ENCODE measurements around the gene ZNF775. TPM values are rescaled to one million over a fixed set of nuclear protein-coding genes. Genes with fewer than 3 reads are reported as not detected.
A peak's percentile ranks its signal among the peaks of the same experiment; 100 is the strongest.

Gene ZNF775
- polyA plus RNA-seq, 3 donors: 8.4 to 9.7 (median 8.6) TPM

- no peak for DNase-seq
Measured at GRCh38 chr7:150410131-150410530, 31.0 kb downstream of the ZNF775 start.

DNA sequence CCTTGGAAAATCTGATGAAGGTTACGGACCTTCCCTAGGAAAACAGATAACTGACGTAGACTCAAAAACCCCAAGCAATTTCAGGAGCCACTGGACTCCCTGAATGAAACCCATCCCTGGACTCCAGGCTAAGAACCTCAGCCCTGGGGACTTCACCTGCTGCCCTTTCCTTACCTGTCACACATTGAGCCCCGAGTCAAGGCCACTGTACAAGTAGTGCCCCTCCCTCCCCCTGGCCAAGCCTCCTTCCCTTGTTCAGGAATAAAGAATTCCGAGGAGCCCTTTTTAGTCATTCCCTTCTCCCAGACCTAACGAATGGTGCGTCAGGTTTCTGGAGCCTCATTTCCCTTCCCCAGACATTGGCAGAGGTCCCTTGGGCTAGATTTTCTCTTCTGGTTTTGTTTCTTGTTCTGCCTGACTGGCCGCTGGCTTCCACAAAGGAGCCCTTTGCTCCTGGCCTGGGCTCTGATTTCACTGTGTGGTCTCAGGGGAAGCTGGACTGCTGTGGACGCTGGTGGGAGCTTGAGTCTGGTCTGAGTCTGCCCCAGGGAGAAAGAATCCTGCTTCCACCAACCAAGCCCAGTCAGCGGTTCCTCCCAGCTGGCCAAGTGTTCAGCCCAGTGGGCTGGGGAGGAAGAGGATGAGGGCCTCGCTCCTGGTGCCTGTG, 31.7 kb downstream of the ZNF775 start:
- no peak for DNase-seq

DNA sequence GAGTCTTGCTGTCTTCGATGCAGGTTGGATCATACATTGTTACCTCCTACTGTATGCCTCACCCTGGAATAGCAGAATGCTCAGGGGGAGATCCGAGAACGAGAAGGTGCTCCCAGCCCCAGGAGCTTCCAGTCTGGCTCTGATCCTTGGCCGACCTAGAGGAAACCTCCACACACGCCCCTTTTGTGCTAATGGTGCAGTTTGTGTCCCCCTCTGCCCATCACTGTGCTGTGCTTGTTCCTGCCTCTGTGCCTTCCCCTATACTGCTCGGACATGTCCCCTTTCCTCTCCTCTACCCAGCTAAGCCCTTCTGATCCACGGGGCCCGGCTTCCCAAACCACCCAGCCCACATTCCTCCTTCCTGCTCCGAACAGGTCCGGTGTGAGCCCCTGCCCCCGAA, 32.5 kb downstream of the ZNF775 start:
- DNase-seq: no peak

GRCh38 chr7:150412016-150412415, 32.9 kb downstream of the ZNF775 start:
- DNase-seq: no peak

GRCh38 chr7:150412518-150413488, 33.7 kb downstream of the ZNF775 start:
- no peak for DNase-seq

- no peak for DNase-seq
Measured at GRCh38 chr7:150413640-150414081, 34.5 kb downstream of the ZNF775 start.

GRCh38 chr7:150415161-150416153, 36.3 kb downstream of the ZNF775 start:
- no peak for DNase-seq

- DNase-seq: no peak
Measured at GRCh38 chr7:150417239-150417638, 38.1 kb downstream of the ZNF775 start.

DNA sequence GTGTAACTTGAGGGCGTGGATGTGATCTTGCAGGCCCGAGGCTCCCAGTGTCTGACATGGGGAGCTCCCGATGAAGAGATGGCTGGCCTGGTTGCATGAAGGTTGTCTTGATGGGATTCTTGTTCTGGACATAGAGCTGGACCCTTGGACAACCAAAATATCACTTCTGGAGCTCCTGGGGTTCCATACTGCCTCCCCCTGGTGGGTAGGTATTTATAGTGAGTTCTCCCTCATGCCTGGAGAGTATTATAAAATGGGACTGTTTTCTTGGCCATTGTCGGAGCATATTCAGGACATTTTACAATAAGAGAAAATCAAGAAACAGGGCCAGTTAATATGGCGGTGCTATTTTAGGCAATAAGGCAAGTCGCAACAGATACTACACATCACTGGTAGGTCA, 38.7 kb downstream of the ZNF775 start:
- DNase-seq: no peak

- no peak for DNase-seq
Measured at GRCh38 chr7:150420242-150420641, 41.1 kb downstream of the ZNF775 start.

GRCh38 chr7:150420987-150421674, 42.0 kb downstream of the ZNF775 start:
- peak; percentile 86 for DNase-seq

- DNase-seq: no peak
Measured at GRCh38 chr7:150421831-150422230, 42.7 kb downstream of the ZNF775 start.

GRCh38 chr7:150425670-150426069, 46.5 kb downstream of the ZNF775 start:
- no peak for DNase-seq

GRCh38 chr7:150428671-150429451, 49.7 kb downstream of the ZNF775 start:
- DNase-seq: no peak

DNA sequence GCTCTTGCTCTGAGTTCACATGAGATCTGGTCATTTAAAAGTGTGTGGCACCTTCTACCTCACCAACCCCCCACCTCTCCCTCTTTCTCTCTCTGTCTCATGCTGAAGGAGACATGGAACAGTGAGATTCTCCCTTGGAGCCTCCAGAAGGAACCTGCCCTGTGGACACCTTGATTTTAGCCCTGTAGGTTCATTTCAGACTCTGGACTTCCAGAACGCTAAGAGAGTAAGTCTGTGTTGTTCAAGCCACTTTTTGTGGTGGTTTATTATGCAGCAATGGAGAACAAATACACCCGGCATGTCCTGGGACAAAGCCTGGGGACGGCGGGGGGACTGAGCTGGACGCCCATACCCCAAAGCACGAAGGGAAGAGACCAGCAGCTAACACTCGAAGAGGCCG, 50.6 kb downstream of the ZNF775 start:
- DNase-seq: no peak

DNA sequence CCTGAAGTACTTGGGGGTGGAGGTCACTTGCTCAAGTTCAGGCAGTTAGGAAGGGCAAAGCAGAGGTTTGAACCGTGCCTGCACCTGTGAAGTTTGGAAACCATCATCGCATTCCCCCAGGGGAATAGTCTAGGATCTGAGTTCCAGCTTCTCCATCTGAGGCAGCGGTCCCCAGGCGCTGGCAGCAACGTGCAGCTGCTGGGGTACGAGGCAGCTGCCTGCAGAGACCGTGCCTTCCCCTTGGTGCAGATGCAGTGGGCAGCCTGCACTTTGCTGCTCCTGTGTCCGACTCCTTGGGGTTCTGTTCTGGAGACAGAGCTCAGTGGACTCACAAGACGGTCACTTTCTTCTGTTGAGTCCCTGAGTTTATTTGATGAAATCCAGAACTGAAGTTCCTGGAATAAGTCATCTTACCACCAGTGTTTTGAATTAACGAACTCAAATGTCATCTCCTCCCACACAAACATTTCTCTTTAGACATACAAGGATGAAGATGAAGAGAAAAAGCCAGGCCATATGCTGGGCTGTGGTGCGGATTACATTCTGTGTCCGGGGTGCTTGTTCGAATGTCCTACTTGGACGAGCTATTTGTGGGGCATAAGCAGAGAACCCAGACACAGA, 51.4 kb downstream of the ZNF775 start:
- DNase-seq: no peak

- no peak for DNase-seq
Measured at GRCh38 chr7:150431839-150432658, 52.9 kb downstream of the ZNF775 start.

GRCh38 chr7:150432915-150433892, 54.1 kb downstream of the ZNF775 start:
- DNase-seq: no peak
